Measurements from ENCODE around the gene RIMS1.

The RIMS1 gene

GRCh38 chr6:71892641-71893040 lies 6.3 kb downstream of the RIMS1 start:
- H3K27ac ChIP-seq (ENCODE audit: low read depth, low read length) = no peak overlapping the region
- H3K27me3 ChIP-seq (ENCODE audit: control insufficient read depth, insufficient read depth, low read length) = peaks cover 4% of the 10 kb centered on the region; the same call in 1 of the 2 replicates
- H3K4me1 ChIP-seq (ENCODE audit: control insufficient read depth, insufficient read depth, low read length) = 0 out of 2 replicates have a peak, but pooled peaks cover 5% of the 10 kb centered on the region
- no peak overlapping the region for H3K9ac ChIP-seq (ENCODE audit: low read depth, low read length)
- H3K36me3 ChIP-seq (ENCODE audit: control insufficient read depth, insufficient read depth, low read length) = no peaks in the 10 kb centered on the region
- no peak overlapping the region for H3K4me3 ChIP-seq (ENCODE audit: low read depth, low read length)
- H3K9me3 ChIP-seq (ENCODE audit: control insufficient read depth, insufficient read depth, low read length) = no peaks in the 10 kb centered on the region

GRCh38 chr6:71900642-71901041 lies 14.3 kb downstream of the RIMS1 start:
- H3K4me1 ChIP-seq (ENCODE audit: control insufficient read depth, insufficient read depth, low read length) = peaks cover 15% of the 10 kb centered on the region; the same call in 1 of the 2 replicates
- no peak overlapping the region for H3K4me3 ChIP-seq (ENCODE audit: low read depth, low read length)
- no peaks in the 10 kb centered on the region for H3K27me3 ChIP-seq (ENCODE audit: control insufficient read depth, insufficient read depth, low read length)
- no peak overlapping the region for H3K9ac ChIP-seq (ENCODE audit: low read depth, low read length)
- H3K27ac ChIP-seq (ENCODE audit: low read depth, low read length) = no peak overlapping the region
- H3K36me3 ChIP-seq (ENCODE audit: control insufficient read depth, insufficient read depth, low read length) = no peaks in the 10 kb centered on the region
- H3K9me3 ChIP-seq (ENCODE audit: control insufficient read depth, insufficient read depth, low read length) = no peaks in the 10 kb centered on the region

GRCh38 chr6:71902261-71902660 lies 15.9 kb downstream of the RIMS1 start:
- H3K4me1 ChIP-seq (ENCODE audit: control insufficient read depth, insufficient read depth, low read length) = peaks cover 21% of the 10 kb centered on the region
- no peaks in the 10 kb centered on the region for H3K27me3 ChIP-seq (ENCODE audit: control insufficient read depth, insufficient read depth, low read length)
- H3K36me3 ChIP-seq (ENCODE audit: control insufficient read depth, insufficient read depth, low read length) = no peaks in the 10 kb centered on the region
- no peak overlapping the region for H3K4me3 ChIP-seq (ENCODE audit: low read depth, low read length)
- no peak overlapping the region for H3K9ac ChIP-seq (ENCODE audit: low read depth, low read length)
- no peaks in the 10 kb centered on the region for H3K9me3 ChIP-seq (ENCODE audit: control insufficient read depth, insufficient read depth, low read length)
- peak overlapping the region; percentile 83 for H3K27ac ChIP-seq (ENCODE audit: low read depth, low read length)

- no peak overlapping the region for H3K27ac ChIP-seq (ENCODE audit: low read depth, low read length)
- peaks cover 17% of the 10 kb centered on the region for H3K4me1 ChIP-seq (ENCODE audit: control insufficient read depth, insufficient read depth, low read length)
- H3K9me3 ChIP-seq (ENCODE audit: control insufficient read depth, insufficient read depth, low read length) = no peaks in the 10 kb centered on the region
- no peak overlapping the region for H3K9ac ChIP-seq (ENCODE audit: low read depth, low read length)
- H3K4me3 ChIP-seq (ENCODE audit: low read depth, low read length) = no peak overlapping the region
- no peaks in the 10 kb centered on the region for H3K27me3 ChIP-seq (ENCODE audit: control insufficient read depth, insufficient read depth, low read length)
- no peaks in the 10 kb centered on the region for H3K36me3 ChIP-seq (ENCODE audit: control insufficient read depth, insufficient read depth, low read length)
Observed at GRCh38 chr6:71906813-71907212, 20.5 kb downstream of the RIMS1 start.

- no peaks in the 10 kb centered on the region for H3K27me3 ChIP-seq (ENCODE audit: control insufficient read depth, insufficient read depth, low read length)
- no peak overlapping the region for H3K9ac ChIP-seq (ENCODE audit: low read depth, low read length)
- no peak overlapping the region for H3K4me3 ChIP-seq (ENCODE audit: low read depth, low read length)
- H3K27ac ChIP-seq (ENCODE audit: low read depth, low read length) = no peak overlapping the region
- H3K9me3 ChIP-seq (ENCODE audit: control insufficient read depth, insufficient read depth, low read length) = no peaks in the 10 kb centered on the region
- H3K36me3 ChIP-seq (ENCODE audit: control insufficient read depth, insufficient read depth, low read length) = no peaks in the 10 kb centered on the region
- peaks cover 8% of the 10 kb centered on the region for H3K4me1 ChIP-seq (ENCODE audit: control insufficient read depth, insufficient read depth, low read length)
Observed at GRCh38 chr6:71908162-71908765, 21.9 kb downstream of the RIMS1 start.

- Histone ChIP-seq H3K27ac (ENCODE audit: low read depth, low read length) (peak overlapping the region; percentile 39), H3K27me3 (ENCODE audit: control insufficient read depth, insufficient read depth, low read length) (no peaks in the 10 kb centered on the region), H3K4me3 (ENCODE audit: low read depth, low read length) (no peak overlapping the region), H3K9ac (ENCODE audit: low read depth, low read length) (no peak overlapping the region), H3K4me1 (ENCODE audit: control insufficient read depth, insufficient read depth, low read length) (peaks cover 2% of the 10 kb centered on the region; the same call in 1 of the 2 replicates), H3K9me3 (ENCODE audit: control insufficient read depth, insufficient read depth, low read length) (no peaks in the 10 kb centered on the region), H3K36me3 (ENCODE audit: control insufficient read depth, insufficient read depth, low read length) (no peaks in the 10 kb centered on the region)
Observed at GRCh38 chr6:71913444-71914234, 27.3 kb downstream of the RIMS1 start.

GRCh38 chr6:71929047-71929446 lies 42.7 kb downstream of the RIMS1 start:
- Histone ChIP-seq H3K4me3 (ENCODE audit: low read depth, low read length) (peak overlapping the region; percentile 10; the same call in 1 of the 2 replicates), H3K9me3 (ENCODE audit: control insufficient read depth, insufficient read depth, low read length) (peaks cover 5% of the 10 kb centered on the region; the same call in 1 of the 2 replicates), H3K27me3 (ENCODE audit: control insufficient read depth, insufficient read depth, low read length) (no peaks in the 10 kb centered on the region)

GRCh38 chr6:71933881-71934280 lies 47.5 kb downstream of the RIMS1 start:
- H3K4me1 ChIP-seq (ENCODE audit: control insufficient read depth, insufficient read depth, low read length) = peaks cover 10% of the 10 kb centered on the region
- no peak overlapping the region for H3K27ac ChIP-seq (ENCODE audit: low read depth, low read length)
- H3K9ac ChIP-seq (ENCODE audit: low read depth, low read length) = no peak overlapping the region
- H3K36me3 ChIP-seq (ENCODE audit: control insufficient read depth, insufficient read depth, low read length) = no peaks in the 10 kb centered on the region
- H3K9me3 ChIP-seq (ENCODE audit: control insufficient read depth, insufficient read depth, low read length) = peaks cover 5% of the 10 kb centered on the region; the same call in 1 of the 2 replicates
- no peak overlapping the region for H3K4me3 ChIP-seq (ENCODE audit: low read depth, low read length)
- H3K27me3 ChIP-seq (ENCODE audit: control insufficient read depth, insufficient read depth, low read length) = no peaks in the 10 kb centered on the region

More at GRCh38 chr6:71929047-71929446, 42.7 kb downstream of the RIMS1 start:
- peak overlapping the region; percentile 63 for H3K27ac ChIP-seq (ENCODE audit: low read depth, low read length)
- no peak overlapping the region for H3K9ac ChIP-seq (ENCODE audit: low read depth, low read length)
- peaks cover 21% of the 10 kb centered on the region for H3K4me1 ChIP-seq (ENCODE audit: control insufficient read depth, insufficient read depth, low read length)
- H3K36me3 ChIP-seq (ENCODE audit: control insufficient read depth, insufficient read depth, low read length) = no peaks in the 10 kb centered on the region

GRCh38 chr6:71965404-71965803 lies 79.1 kb downstream of the RIMS1 start:
- Histone ChIP-seq H3K4me1 (ENCODE audit: control insufficient read depth, insufficient read depth, low read length) (peaks cover 3% of the 10 kb centered on the region; the same call in 1 of the 2 replicates), H3K9ac (ENCODE audit: low read depth, low read length) (no peak overlapping the region), H3K4me3 (ENCODE audit: low read depth, low read length) (no peak overlapping the region), H3K27me3 (ENCODE audit: control insufficient read depth, insufficient read depth, low read length) (no peaks in the 10 kb centered on the region), H3K36me3 (ENCODE audit: control insufficient read depth, insufficient read depth, low read length) (no peaks in the 10 kb centered on the region), H3K27ac (ENCODE audit: low read depth, low read length) (no peak overlapping the region), H3K9me3 (ENCODE audit: control insufficient read depth, insufficient read depth, low read length) (no peaks in the 10 kb centered on the region)

- peaks cover 3% of the 10 kb centered on the region; the same call in 1 of the 2 replicates for H3K4me1 ChIP-seq (ENCODE audit: control insufficient read depth, insufficient read depth, low read length)
- no peak overlapping the region for H3K27ac ChIP-seq (ENCODE audit: low read depth, low read length)
- H3K36me3 ChIP-seq (ENCODE audit: control insufficient read depth, insufficient read depth, low read length) = no peaks in the 10 kb centered on the region
- no peaks in the 10 kb centered on the region for H3K27me3 ChIP-seq (ENCODE audit: control insufficient read depth, insufficient read depth, low read length)
- no peak overlapping the region for H3K9ac ChIP-seq (ENCODE audit: low read depth, low read length)
- H3K9me3 ChIP-seq (ENCODE audit: control insufficient read depth, insufficient read depth, low read length) = no peaks in the 10 kb centered on the region
- H3K4me3 ChIP-seq (ENCODE audit: low read depth, low read length) = no peak overlapping the region
Observed at GRCh38 chr6:71967436-71967835, 81.1 kb downstream of the RIMS1 start.

GRCh38 chr6:71977884-71978283 lies 91.5 kb downstream of the RIMS1 start:
- 0 out of 2 replicates have a peak, but pooled peaks cover under 1% of the 10 kb centered on the region for H3K4me1 ChIP-seq (ENCODE audit: control insufficient read depth, insufficient read depth, low read length)
- no peaks in the 10 kb centered on the region for H3K36me3 ChIP-seq (ENCODE audit: control insufficient read depth, insufficient read depth, low read length)
- H3K4me3 ChIP-seq (ENCODE audit: low read depth, low read length) = no peak overlapping the region
- H3K27me3 ChIP-seq (ENCODE audit: control insufficient read depth, insufficient read depth, low read length) = no peaks in the 10 kb centered on the region
- H3K27ac ChIP-seq (ENCODE audit: low read depth, low read length) = no peak overlapping the region
- no peak overlapping the region for H3K9ac ChIP-seq (ENCODE audit: low read depth, low read length)
- no peaks in the 10 kb centered on the region for H3K9me3 ChIP-seq (ENCODE audit: control insufficient read depth, insufficient read depth, low read length)
